Heart left ventricle (tissue), 16 donors: ENCODE data around the gene OGFOD1. TPM values are rescaled to one million over a fixed set of nuclear protein-coding genes. Genes with fewer than 3 reads are reported as not detected.

Experiments
- ATAC-seq, 4 donors: fragments of 200-7000 bp; cut with Tn5 transposase; one replicate each; pipeline ENCODE4 v1.9.1; 2020 to 2022; ENCODE audit warnings: moderate library complexity in 4 of 4, mild to moderate bottlenecking in 3 of 4, moderate number of reproducible peaks in 1 of 4
- DNase-seq, 5 donors: peaks; one replicate each; pipeline ENCODE4 v3.0.0-alpha.2; 2020
- H3K27ac ChIP-seq, 12 donors: fragments of 200-600 bp; sonication (generic) in 4 of 12; one replicate each; pipeline versions ENCODE4 v1.5.0 to v1.8.0; 2016 to 2022; ENCODE audit warnings: mild to moderate bottlenecking in 2 of 12
- H3K27me3 ChIP-seq, 9 donors: fragments of 200-600 bp; sonication (generic) in 2 of 9; one replicate each; pipeline versions ENCODE4 v1.5.1 to v1.8.0; 2016 to 2022; ENCODE audit warnings: mild to moderate bottlenecking in 3 of 9
- H3K36me3 ChIP-seq, 9 donors: fragments of 200-600 bp; sonication (generic) in 2 of 9; one replicate each; pipeline versions ENCODE4 v1.5.0 to v1.8.0; 2018 to 2022; ENCODE audit warnings: mild to moderate bottlenecking in 2 of 9
- H3K4me1 ChIP-seq, 12 donors: fragments of 200-600 bp; sonication (generic) in 4 of 12; one replicate each; pipeline versions ENCODE4 v1.5.0 to v1.8.0; 2016 to 2022; ENCODE audit warnings: mild to moderate bottlenecking in 3 of 12
- H3K4me3 ChIP-seq, 12 donors: fragments of 200-600 bp; sonication (generic) in 4 of 12; one replicate each; pipeline versions ENCODE4 v1.5.0 to v1.8.0; 2017 to 2022; ENCODE audit warnings: mild to moderate bottlenecking in 9 of 12, moderate library complexity in 4 of 12
- H3K9me3 ChIP-seq, 12 donors: fragments of 200-600 bp; sonication (generic) in 4 of 12; one replicate each; pipeline versions ENCODE4 v1.5.0 to v1.8.0; 2016 to 2022; ENCODE audit warnings: mild to moderate bottlenecking in 1 of 12
- POLR2A ChIP-seq, 2 donors: fragments of 450-650 bp; IDR thresholded peaks; one replicate each; pipeline ENCODE4 v1.6.1; 2017; ENCODE audit warnings: antibody characterized with exemption in 2 of 2, mild to moderate bottlenecking in 2 of 2, moderate library complexity in 2 of 2
- WGBS, 4 donors: extraction: QIAGEN DNeasy Blood & Tissue Kit in 2 of 4; methylation state at CpG; one replicate each; pipeline versions ENCODE4 v1.1.5 to v1.1.7; 2013 to 2018; 5-methylcytosine and 5-hydroxymethylcytosine counted together
- intact Hi-C, 10 donors: fragments of 100-400 bp; cut with DNase I; formaldehyde crosslinking; loops; one replicate each; pipeline versions ENCODE4 v1.11.1 to v1.14.2; 2022
- polyA plus RNA-seq, 2 donors: library from polyadenylated mRNA; stranded (reverse); fragments of 200-250 nt; gene quantifications; one replicate each; pipeline ENCODE4 v1.2.3, GENCODE V29; 2013
- total RNA-seq, 9 donors: library from RNA; depleted of rRNA in 2 of 9; stranded (reverse); fragments of >200 nt in 2 of 9; fragmentation: NEBNext Ultra II Directional in 3 of 9; extraction: Animal tissue kit (Norgen Biotek cat#: 25700) in 3 of 9; gene quantifications; one replicate each; pipeline versions ENCODE4 v1.1.0 to v1.2.4, GENCODE V29; 2016 to 2023
- TF ChIP-seq, protein P1 (sequence below), 12 donors: fragments of 200-600 bp; sonication (generic) in 4 of 12; IDR thresholded peaks; one replicate each; pipeline versions ENCODE4 v1.5.0 to v1.8.0; 2018 to 2022; ENCODE audit warnings: antibody characterized with exemption in 12 of 12, mild to moderate bottlenecking in 5 of 12
- donor health status: ischemic (EF 13 %, LVEDD 7.1; RV severe dilation, severe dysfunction).
- donor health status: healthy with polysubstance abuse.
- donor health status: DM: no; HTN: yes; CAD: no.
- donor health status: DM: no; HTN: no; CAD: no.
- donor health status: ischemic (EF 25% LVEDD 6.9; RV normal size, moderate dysfunction).
- donor health status: ischemic (EF 25% LVEDD 5.7; RV mildly dilated, moderate dysfunction).
- donor health status: healthy.
- donor health status: DM: yes; HTN: yes; CAD: no.
- donor health status: ischemic (EF 35%, LVEDD 5.7; RV mildly dilated, moderate dysfunction).
- donor health status: nonischemic (EF 11% LVEDD 7.7; RV severe dilation, severe dysfunction).
- donor health status: DM: yes; HTN: yes; CAD: no.
- donor health status: PGD.
- donor health status: ischemic (EF 29% LVEDD 5.4; RV normal size, mild dysfunction).
- donor health status: nonischemic (EF 23%, LVEDD 6.1; RV moderate dilation, normal function).

OGFOD1 gene
- total and polyA plus RNA-seq, 11 donors: 11.4 to 39.1 (median 31.9) TPM

DNA sequence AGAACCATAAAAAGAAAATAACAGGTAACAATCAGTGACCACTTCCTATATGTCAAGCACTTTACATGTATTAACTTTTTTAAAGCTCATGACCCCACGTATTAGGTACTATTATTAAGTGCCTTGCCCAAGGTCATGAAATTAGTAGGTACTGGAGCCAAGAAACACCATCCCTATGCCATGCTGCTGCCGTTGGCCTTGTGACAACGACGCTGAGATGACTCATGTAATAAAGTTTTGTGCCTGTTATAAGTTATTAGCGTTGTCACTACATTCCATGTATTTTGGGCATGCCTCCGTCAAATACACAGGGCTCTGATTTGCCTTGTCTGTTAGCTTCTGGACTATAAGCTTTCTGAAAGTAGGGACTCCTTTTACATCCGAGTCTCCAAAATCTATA, 67.1 kb downstream of the OGFOD1 start:
- intact Hi-C loops: loop anchor here in 5 of 10 donors (5.0 to 10.0 kb wide), 2 partner anchors 84 to 86 kb away; partner anchors contain the start of gene MT2A (in 2 of the 5)
- peaks cover 0 to 54% (median 36%) of the 10 kb centered on the region in 12 donors for H3K4me1 ChIP-seq
- H3K36me3 ChIP-seq: peaks cover 0 to 3% (median 0%) of the 10 kb centered on the region in 9 donors
- H3K27me3 ChIP-seq: no peaks in the 10 kb centered on the region
- H3K27ac ChIP-seq: peak overlapping the region in 3 of 12 donors; percentile 10 to 27 (median 10)
- no peak for TF ChIP-seq POLR2A (IDR thresholded peaks at IDR 0.05)
- TF ChIP-seq, protein P1, sequence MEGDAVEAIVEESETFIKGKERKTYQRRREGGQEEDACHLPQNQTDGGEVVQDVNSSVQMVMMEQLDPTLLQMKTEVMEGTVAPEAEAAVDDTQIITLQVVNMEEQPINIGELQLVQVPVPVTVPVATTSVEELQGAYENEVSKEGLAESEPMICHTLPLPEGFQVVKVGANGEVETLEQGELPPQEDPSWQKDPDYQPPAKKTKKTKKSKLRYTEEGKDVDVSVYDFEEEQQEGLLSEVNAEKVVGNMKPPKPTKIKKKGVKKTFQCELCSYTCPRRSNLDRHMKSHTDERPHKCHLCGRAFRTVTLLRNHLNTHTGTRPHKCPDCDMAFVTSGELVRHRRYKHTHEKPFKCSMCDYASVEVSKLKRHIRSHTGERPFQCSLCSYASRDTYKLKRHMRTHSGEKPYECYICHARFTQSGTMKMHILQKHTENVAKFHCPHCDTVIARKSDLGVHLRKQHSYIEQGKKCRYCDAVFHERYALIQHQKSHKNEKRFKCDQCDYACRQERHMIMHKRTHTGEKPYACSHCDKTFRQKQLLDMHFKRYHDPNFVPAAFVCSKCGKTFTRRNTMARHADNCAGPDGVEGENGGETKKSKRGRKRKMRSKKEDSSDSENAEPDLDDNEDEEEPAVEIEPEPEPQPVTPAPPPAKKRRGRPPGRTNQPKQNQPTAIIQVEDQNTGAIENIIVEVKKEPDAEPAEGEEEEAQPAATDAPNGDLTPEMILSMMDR (IDR thresholded peaks at IDR 0.05): no peak
- WGBS, 4 donors: 61 to 81% (median 68%) methylated on average over 7 of the region's 7 CpGs
- peak overlapping the region in 3 of 12 donors; percentile 66 to 100 (median 92) for H3K4me3 ChIP-seq
- ATAC-seq: no peak
- H3K9me3 ChIP-seq: no peaks in the 10 kb centered on the region
- no peak for DNase-seq

- H3K9me3 ChIP-seq: no peaks in the 10 kb centered on the region
- ATAC-seq (peak; percentile 92 to 98 (median 97)), DNase-seq (peak; percentile 91 to 96 (median 93))
- H3K27ac ChIP-seq: peak within 1 kb of the TSS; percentile 64 to 94 (median 87)
- H3K27me3 ChIP-seq: no peaks in the 10 kb centered on the region
- TF ChIP-seq, protein P1 (IDR thresholded peaks at IDR 0.05): peak in 2 of 12 donors; percentile 9 to 12
- TF ChIP-seq POLR2A (IDR thresholded peaks at IDR 0.05): peak in 1 of 2 donors; percentile 86
- no peaks in the 10 kb centered on the region for H3K36me3 ChIP-seq
- H3K4me1 ChIP-seq: peaks cover 0 to 48% (median 32%) of the 10 kb centered on the region in 12 donors
- H3K4me3 ChIP-seq: peak within 1 kb of the TSS; percentile 45 to 100 (median 90)
- WGBS, 4 donors: 0 to 1% (median 0%) methylated on average over 28 to 65 of the region's 65 CpGs
- intact Hi-C loops: loop anchor here in 6 of 10 donors (5.0 to 10.0 kb wide), 3 partner anchors 83 to 163 kb away; partner anchors contain the start of genes MT2A (in 2 of the 6) and MT1X (in 1 of the 6)
Observed at GRCh38 chr16:56519459-56520250, 68.3 kb downstream of the OGFOD1 start, which contains the start of gene BBS2. Gene BBS2 (minus strand): TSS chr16:56520024. CDS start chr16:56519862, 162 bp downstream.

DNA sequence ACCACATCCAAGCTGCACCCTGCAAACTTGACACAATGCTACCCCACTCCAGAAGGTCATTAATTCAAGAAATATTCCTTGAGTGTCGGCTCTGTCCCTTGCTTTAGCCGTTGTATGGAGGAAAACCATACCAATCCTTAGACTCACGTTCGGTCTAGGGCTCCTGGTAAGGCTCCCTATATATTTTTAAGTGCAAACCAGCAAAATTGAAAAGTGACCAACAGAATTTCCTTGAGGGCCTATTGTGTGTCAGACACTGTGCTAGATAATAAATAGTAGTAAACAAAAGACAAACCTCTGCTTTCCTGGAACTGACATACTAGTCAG, 68.9 kb downstream of the OGFOD1 start:
- H3K4me1 ChIP-seq: peaks cover 0 to 46% (median 31%) of the 10 kb centered on the region in 12 donors
- peak overlapping the region; percentile 64 to 94 (median 87) for H3K27ac ChIP-seq
- DNase-seq (no peak), ATAC-seq (no peak)
- no peaks in the 10 kb centered on the region for H3K9me3 ChIP-seq
- intact Hi-C loops: loop anchor here in 1 of 10 donors (5.0 kb wide), 1 partner anchor 162 kb away; the partner anchor contains the start of gene MT1X
- 25 to 42% (median 32%) methylated on average over 4 of the region's 4 CpGs for WGBS, 4 donors
- TF ChIP-seq POLR2A (IDR thresholded peaks at IDR 0.05): no peak
- TF ChIP-seq, protein P1 (IDR thresholded peaks at IDR 0.05): no peak
- no peaks in the 10 kb centered on the region for H3K27me3 ChIP-seq
- H3K36me3 ChIP-seq: no peaks in the 10 kb centered on the region
- H3K4me3 ChIP-seq: peak overlapping the region; percentile 45 to 100 (median 90)

DNA sequence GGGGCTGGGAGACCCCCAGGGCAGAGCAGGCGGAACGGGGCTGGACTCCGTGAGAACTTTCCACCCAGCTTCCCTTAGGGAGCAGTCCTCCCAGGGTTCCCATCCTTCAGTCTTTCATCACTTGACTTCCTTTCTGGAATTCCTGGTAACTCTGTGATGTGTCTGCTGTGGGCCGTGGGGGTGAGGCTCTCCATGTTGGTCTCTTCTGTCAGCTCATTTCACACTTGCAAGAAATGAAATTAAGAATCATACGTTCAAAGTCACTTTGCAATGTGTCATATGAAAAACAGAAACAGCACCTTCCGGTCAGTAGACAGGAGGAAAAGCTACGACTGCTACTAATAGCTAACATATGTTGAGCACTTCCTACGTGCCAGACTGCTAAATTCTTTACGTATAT, 73.9 kb downstream of the OGFOD1 start:
- WGBS, 4 donors: 59 to 69% (median 63%) methylated on average over 9 of the region's 9 CpGs
- intact Hi-C loops: no loop called here
- H3K27me3 ChIP-seq: peaks cover 0 to 3% (median 0%) of the 10 kb centered on the region in 9 donors
- no peaks in the 10 kb centered on the region for H3K9me3 ChIP-seq
- ATAC-seq (no peak), DNase-seq (no peak)
- TF ChIP-seq, protein P1 (IDR thresholded peaks at IDR 0.05): no peak
- TF ChIP-seq POLR2A (IDR thresholded peaks at IDR 0.05): no peak
- H3K4me1 ChIP-seq: peaks cover 0 to 6% (median 3%) of the 10 kb centered on the region in 12 donors
- no peak overlapping the region for H3K4me3 ChIP-seq
- H3K36me3 ChIP-seq: no peaks in the 10 kb centered on the region
- no peak overlapping the region for H3K27ac ChIP-seq
